Gastroesophageal sphincter (tissue), 4 donors: ENCODE results near the gene CUX1. TPM values are rescaled to one million over a fixed set of nuclear protein-coding genes. Genes with fewer than 3 reads are reported as not detected.

Experiments used
- ATAC-seq: fragments of 150-250 bp; one replicate; pipeline ENCODE4 v1.9.1; 2016; ENCODE audit warnings: mild to moderate bottlenecking, moderate library complexity
- H3K27ac ChIP-seq, 4 donors: fragments of 200-600 bp; sonication (generic) in 3 of 4; 1 replicate in 3 of 4; 2 replicates in 1 of 4; pipeline ENCODE4 v1.5.1; 2016 to 2019
- H3K27me3 ChIP-seq: fragments of 200-600 bp; sonication (generic); one replicate; pipeline ENCODE4 v1.5.1; 2019
- H3K36me3 ChIP-seq, 2 donors: fragments of 200-600 bp; sonication (generic); one replicate each; pipeline ENCODE4 v1.5.1; 2019; ENCODE audit warnings: control low read depth in 1 of 2
- H3K4me1 ChIP-seq, 3 donors: fragments of 200-600 bp; sonication (generic); 1 replicate in 2 of 3; 2 replicates in 1 of 3; pipeline ENCODE4 v1.5.1; 2016 to 2019; ENCODE audit warnings: control low read depth in 2 of 3
- H3K4me3 ChIP-seq, 2 donors: fragments of 200-600 bp; sonication (generic); one replicate each; pipeline ENCODE4 v1.5.1; 2019; ENCODE audit warnings: mild to moderate bottlenecking in 1 of 2, moderate library complexity in 1 of 2
- H3K9me3 ChIP-seq, 3 donors: fragments of 200-600 bp; sonication (generic); one replicate each; pipeline ENCODE4 v1.5.1; 2017 to 2019; ENCODE audit warnings: control low read depth in 2 of 3
- CTCF ChIP-seq, 4 experiments: fragments of 200-600 bp in 2 of 4; fragments of 450-650 bp in 2 of 4; sonication (generic) in 1 of 4; IDR thresholded peaks; one replicate each; pipeline ENCODE4 v1.5.1; 2017 to 2019; ENCODE audit warnings: antibody characterized with exemption in 4 of 4, mild to moderate bottlenecking in 2 of 4, moderate library complexity in 2 of 4
- EP300 ChIP-seq: sonication (generic); formaldehyde crosslinking; IDR thresholded peaks from one replicate; pipeline ENCODE4 v1.6.1; 2017; ENCODE audit warnings: antibody characterized with exemption, mild to moderate bottlenecking
- POLR2A ChIP-seq, 2 donors: fragments of 450-650 bp; IDR thresholded peaks; one replicate each; pipeline ENCODE4 v1.6.1; 2017; ENCODE audit warnings: antibody characterized with exemption in 2 of 2, mild to moderate bottlenecking in 2 of 2, moderate library complexity in 1 of 2
- POLR2AphosphoS5 ChIP-seq: sonication (generic); formaldehyde crosslinking; IDR thresholded peaks from one replicate; pipeline ENCODE4 v1.6.1; 2017; ENCODE audit warnings: antibody characterized with exemption
- WGBS, 2 donors: methylation state at CpG; one replicate each; pipeline ENCODE4 v1.1.5; 2018; ENCODE audit warnings: low coverage in 1 of 2; 5-methylcytosine and 5-hydroxymethylcytosine counted together
- total RNA-seq, 4 donors: library from RNA; depleted of rRNA; stranded (reverse); fragments of >200 nt; gene quantifications; one replicate each; pipeline ENCODE4 v1.1.0, GENCODE V29; 2016

The CUX1 gene
- total RNA-seq, 4 donors from 2014 or later, result 84.4 to 134 (median 110) TPM

DNA sequence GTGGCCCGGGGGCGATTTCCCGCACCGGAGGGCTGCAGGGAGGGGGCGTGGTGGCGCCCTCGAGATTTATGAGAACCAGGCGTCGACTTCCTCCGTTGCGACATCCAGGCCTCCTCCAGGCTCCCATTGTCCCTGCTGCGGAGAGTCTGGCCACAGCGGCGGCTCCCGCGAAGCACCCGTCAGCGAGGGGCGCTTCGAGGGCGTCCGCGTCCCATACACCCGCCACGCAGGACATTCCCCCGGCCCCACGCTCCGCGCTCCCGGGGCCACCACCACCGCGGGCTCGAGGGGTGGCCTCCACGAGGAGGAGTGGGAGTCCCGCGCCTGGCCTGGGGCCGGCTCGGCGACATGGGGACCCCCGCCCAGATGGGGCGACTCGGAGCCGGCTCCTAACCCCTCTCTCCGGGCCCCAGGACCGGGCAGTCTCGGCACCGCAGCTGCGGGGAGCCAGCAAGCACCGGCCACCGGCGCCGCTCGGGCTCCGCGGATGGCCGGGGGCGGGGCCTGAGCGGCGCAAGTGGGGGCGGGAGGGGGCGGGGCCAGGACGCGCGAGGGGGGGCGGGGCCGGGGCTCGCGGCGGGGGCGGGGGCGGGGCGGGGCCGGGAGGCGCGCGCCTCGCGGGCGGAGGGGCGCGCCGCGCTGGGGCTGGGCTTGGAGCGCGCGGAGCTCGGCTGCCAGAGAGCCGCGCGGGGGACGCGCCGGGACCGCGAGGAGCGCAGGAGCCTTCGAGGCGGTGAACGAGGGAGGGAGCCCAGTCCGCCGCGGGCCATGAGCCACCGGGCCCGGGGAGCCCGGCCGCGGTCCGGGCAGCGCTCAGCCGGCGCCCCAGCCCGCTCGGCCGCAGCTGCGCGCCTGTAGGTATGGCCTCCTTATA is 469.0 kb downstream of the CUX1 start, which contains the start of gene SH2B2:
Gene SH2B2, plus strand, starts transcription at position 632 of the 874 bp plus-strand sequence. CDS start 13,683 bp downstream, outside the sequence.
- H3K27ac ChIP-seq, result peak within 1 kb of the TSS in 3 of 4 donors; percentile 80 to 86 (median 84)
- H3K36me3 ChIP-seq, result no peaks in the 10 kb centered on the region
- no CpG with 5 or more reads among the region's 116 CpGs for WGBS, 2 donors
- H3K27me3 ChIP-seq, result peaks cover 6% of the 10 kb centered on the region
- peaks cover 0 to 39% (median 12%) of the 10 kb centered on the region in 3 donors for H3K4me1 ChIP-seq
- peak within 1 kb of the TSS; percentile 79 to 96 for H3K4me3 ChIP-seq
- no peaks in the 10 kb centered on the region for H3K9me3 ChIP-seq
- peak; percentile 81 for ATAC-seq
- TF ChIP-seq POLR2AphosphoS5, result peak; percentile 26
- peak in 2 of 4 experiments; percentile 12 to 32 for TF ChIP-seq CTCF (IDR thresholded peaks at IDR 0.05)
- TF ChIP-seq EP300, result no peak
- TF ChIP-seq POLR2A (IDR thresholded peaks at IDR 0.05), result peak; percentile 61 to 67

- Histone ChIP-seq H3K9me3 (no peaks in the 10 kb centered on the region), H3K27me3 (peaks cover 15% of the 10 kb centered on the region), H3K36me3 (no peaks in the 10 kb centered on the region), H3K27ac (peak overlapping the region in 3 of 4 donors; percentile 62 to 74 (median 71)), H3K4me3 (peak overlapping the region; percentile 79 to 96), H3K4me1 (peaks cover 0 to 39% (median 12%) of the 10 kb centered on the region in 3 donors)
- 0% methylated on average over 2 of the region's 69 CpGs; no CpG with 5 or more reads in 1 of the 2 donors for WGBS, 2 donors
- peak; percentile 46 for ATAC-seq
- no peak for TF ChIP-seq EP300
- TF ChIP-seq POLR2A (IDR thresholded peaks at IDR 0.05), result no peak
- no peak for TF ChIP-seq POLR2AphosphoS5
- TF ChIP-seq CTCF (IDR thresholded peaks at IDR 0.05), result no peak
Observed at GRCh38 chr7:102287111-102287980, 469.9 kb downstream of the CUX1 start.

DNA sequence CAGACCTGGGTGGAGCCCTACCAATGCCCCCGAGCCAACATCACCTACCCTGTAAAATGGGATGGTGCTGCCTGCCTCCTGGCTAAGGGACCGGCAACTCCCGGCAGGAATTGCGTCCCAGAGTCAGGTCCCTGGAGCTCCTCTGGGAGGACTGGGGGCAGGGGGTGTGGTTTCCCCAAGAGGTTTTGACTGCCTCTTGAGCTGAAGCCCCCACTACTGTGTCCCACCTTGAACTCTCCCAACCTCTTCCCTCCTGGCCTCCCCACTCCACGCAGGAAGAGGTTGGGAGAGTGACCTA is 470.5 kb downstream of the CUX1 start:
- Histone ChIP-seq H3K27me3 (peaks cover 21% of the 10 kb centered on the region), H3K4me3 (peak overlapping the region; percentile 79 to 96), H3K4me1 (peaks cover 0 to 43% (median 12%) of the 10 kb centered on the region in 3 donors), H3K36me3 (no peaks in the 10 kb centered on the region), H3K27ac (no peak overlapping the region), H3K9me3 (no peaks in the 10 kb centered on the region)
- ATAC-seq, result no peak
- 7% methylated on average over 4 of the region's 5 CpGs; no CpG with 5 or more reads in 1 of the 2 donors for WGBS, 2 donors
- TF ChIP-seq POLR2A (IDR thresholded peaks at IDR 0.05) (no peak), EP300 (no peak), CTCF (IDR thresholded peaks at IDR 0.05) (no peak), POLR2AphosphoS5 (no peak)

DNA sequence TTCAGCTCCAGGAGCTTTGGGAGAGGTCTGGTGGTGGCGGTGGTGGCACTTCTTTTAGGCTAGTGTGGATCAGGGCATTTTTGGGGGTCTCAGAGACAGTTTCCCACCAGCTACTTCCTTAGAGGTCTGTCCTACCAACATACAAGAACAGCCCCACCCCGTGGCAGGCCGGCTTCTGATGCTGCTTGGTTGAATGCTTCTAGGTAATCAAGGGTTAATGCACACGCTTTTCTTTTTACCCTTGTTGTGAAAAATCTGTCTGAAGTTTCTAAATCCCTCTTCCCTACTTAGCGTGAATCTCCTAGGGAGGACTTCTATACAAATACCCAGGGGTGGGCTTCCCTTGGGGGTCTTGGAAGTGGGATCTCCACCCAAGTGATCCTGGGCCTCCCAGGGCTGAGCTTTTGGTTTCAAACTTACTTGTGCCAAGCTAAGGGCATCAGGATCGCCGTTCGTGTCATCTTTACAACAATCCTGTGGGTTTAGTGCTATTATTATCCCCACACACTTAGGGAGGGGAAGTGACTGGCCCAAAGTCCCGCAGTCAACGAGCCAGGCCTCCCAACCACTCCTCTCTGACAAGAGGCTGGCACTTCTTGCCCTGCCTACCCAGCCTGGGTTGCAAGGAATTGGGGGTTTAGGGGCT is 471.0 kb downstream of the CUX1 start:
- peak overlapping the region in 1 of 2 donors; percentile 79 for H3K4me3 ChIP-seq
- H3K9me3 ChIP-seq, result no peaks in the 10 kb centered on the region
- H3K27me3 ChIP-seq, result peaks cover 26% of the 10 kb centered on the region
- H3K27ac ChIP-seq, result no peak overlapping the region
- H3K4me1 ChIP-seq, result peaks cover 0 to 44% (median 12%) of the 10 kb centered on the region in 3 donors
- no peak for ATAC-seq
- H3K36me3 ChIP-seq, result no peaks in the 10 kb centered on the region
- no peak for TF ChIP-seq POLR2A (IDR thresholded peaks at IDR 0.05)
- TF ChIP-seq POLR2AphosphoS5, result no peak
- no peak for TF ChIP-seq CTCF (IDR thresholded peaks at IDR 0.05)
- TF ChIP-seq EP300, result no peak
- WGBS, 2 donors, result 30 to 40% methylated on average over 3 to 7 of the region's 10 CpGs
